GM18861 (cell line): Measurements from ENCODE around the gene VPS11.
"Not testable (repeated sequence)": the region's sequence is repeated elsewhere in the genome, so short reads cannot be mapped to it uniquely, and the experiment has no call there.

Experiments used
- ATAC-seq: cut with Tn5 transposase; IDR thresholded peaks from one replicate; pipeline ENCODE4 v1.9.1; 2021; ENCODE audit not compliant: unreplicated experiment

VPS11 gene

GRCh38 chr11:119034813-119035212 is 32.8 kb upstream of the VPS11 start:
- ATAC-seq: no peak

DNA sequence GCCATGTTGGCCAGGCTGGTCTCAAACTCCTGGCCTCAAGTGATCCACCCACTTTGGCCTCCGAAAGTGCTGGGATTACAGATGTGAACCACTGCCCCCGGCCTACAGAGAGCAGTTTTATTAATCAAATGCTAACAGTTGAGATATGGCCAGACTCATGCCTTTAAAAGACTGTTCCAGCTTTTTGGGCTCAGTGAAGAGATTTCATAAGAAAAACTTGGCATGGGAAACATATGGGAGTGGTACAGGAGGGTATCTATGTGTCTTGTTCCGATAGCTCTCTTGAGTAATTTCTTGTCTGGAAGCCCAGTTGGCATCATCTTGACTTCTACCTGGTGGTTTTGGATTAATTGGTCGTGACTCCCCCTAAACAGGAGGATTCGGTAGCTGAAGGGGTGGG is 28.7 kb upstream of the VPS11 start:
- no peak for ATAC-seq

DNA sequence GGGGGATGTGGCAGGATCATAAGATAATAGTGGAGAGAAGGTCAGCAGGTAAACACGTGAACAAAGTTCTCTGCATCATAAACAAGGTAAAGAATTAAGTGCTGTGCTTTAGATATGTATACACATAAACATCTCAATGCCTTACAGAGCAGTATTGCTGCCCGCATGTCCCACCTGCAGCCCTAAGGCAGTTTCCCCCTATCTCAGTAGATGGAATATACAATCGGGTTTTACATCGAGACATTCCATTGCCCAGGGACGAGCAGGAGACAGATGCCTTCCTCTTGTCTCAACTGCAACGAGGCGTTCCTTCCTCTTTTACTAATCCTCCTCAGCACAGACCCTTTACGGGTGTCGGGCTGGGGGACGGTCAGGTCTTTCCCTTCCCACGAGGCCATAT is 28.1 kb upstream of the VPS11 start:
- ATAC-seq: not testable (repeated sequence)

GRCh38 chr11:119041821-119042514 is 25.6 kb upstream of the VPS11 start:
- ATAC-seq: no peak

DNA sequence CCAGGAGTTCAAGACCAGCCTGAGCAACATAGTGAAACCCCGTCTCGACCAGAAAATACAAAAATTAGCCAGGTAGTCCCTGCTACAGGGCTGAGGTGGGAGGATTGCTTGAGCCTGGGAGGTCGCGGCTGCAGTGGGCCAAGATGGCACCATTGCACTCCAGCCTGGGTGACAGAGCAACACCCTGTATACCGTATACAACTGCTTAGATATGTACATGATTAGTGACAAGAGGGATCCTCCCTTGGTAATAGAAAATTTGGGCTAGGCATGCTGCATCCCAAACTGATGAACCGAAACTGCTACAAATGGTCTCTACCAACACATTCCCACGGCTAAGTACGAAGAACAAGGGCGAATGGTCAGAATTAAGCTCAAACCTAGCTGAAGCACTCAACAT is 24.7 kb upstream of the VPS11 start:
- no peak for ATAC-seq

- ATAC-seq: no peak
These were observed 22.9 kb upstream of the VPS11 start for GRCh38 chr11:119044708-119045107.

DNA sequence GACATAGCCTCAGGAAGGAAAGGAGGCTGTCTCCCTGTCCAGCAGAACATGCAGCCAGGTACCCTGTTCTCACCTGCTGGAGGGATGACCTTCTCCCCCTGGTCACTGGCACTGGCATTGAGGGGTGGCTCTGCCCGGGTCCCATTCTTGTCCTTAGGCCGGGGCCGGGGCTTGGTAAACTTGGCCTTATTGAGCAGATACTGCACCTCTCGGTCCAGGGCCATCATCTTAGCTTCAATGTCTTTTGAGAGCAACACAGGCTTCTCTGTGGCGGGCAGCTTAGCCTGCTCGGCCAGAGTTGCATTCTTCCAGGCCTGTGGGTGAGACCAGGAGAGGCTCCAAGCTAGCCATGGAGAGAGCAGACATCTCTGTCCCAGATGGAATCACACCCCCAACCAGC is 21.1 kb upstream of the VPS11 start:
- no peak for ATAC-seq

GRCh38 chr11:119047205-119047604 is 20.4 kb upstream of the VPS11 start:
- no peak for ATAC-seq

DNA sequence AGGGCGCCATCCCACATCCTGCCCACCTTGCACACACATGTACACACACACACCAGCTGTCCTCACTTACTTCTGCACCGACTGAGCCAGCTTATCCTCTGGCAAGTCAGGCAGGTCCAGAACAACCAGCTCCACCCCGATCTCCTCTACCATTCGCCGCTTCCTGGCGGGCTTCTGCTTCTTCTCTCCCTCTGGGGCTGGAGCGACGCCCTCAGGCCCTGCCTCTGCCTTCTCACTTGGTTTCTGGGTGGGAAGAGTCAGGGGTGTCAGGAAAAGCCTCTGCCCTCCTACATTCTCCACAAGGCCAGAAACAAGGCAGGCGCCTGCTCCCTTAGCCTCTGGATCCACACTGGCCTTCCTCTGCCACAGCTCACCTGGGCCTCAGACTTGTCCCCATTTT is 19.0 kb upstream of the VPS11 start:
- ATAC-seq: no peak

- ATAC-seq: no peak
These were observed 18.5 kb upstream of the VPS11 start for GRCh38 chr11:119049081-119049480.

- ATAC-seq: peak; percentile 46
These were observed 16.0 kb upstream of the VPS11 start for GRCh38 chr11:119051440-119052162.

DNA sequence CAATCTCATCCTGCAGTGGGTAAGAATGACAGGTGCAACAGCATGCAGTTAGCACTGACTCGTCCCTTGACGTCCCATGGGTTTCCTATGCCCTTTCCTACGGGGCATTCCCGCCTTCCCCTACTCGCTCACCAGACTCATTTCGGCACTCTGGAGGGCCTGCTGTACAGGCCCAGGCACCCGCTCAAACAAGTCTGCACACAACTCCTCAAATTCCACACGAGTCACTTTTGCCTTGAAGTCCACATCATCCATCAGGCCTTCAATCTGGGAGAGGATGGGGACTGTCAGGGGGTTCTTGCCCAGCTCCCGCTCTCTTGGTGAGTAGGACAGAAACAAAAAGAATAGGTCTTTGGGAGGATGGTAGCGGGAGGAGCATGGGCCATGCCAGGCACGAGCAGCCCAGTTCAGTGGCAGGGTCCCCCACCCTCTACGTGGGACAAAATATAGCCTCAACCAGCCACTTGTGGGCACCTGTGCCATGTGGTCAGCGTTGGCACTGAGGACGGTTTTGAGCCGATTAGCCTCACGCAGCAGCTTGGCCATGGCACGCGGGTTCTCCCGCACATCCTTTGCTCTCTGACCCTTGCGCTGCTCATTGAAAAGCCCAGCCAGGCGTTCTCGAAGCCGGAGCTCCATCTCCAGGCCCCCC is 15.3 kb upstream of the VPS11 start:
- no peak for ATAC-seq

- ATAC-seq: no peak
These were observed 13.2 kb upstream of the VPS11 start for GRCh38 chr11:119054418-119054817.

DNA sequence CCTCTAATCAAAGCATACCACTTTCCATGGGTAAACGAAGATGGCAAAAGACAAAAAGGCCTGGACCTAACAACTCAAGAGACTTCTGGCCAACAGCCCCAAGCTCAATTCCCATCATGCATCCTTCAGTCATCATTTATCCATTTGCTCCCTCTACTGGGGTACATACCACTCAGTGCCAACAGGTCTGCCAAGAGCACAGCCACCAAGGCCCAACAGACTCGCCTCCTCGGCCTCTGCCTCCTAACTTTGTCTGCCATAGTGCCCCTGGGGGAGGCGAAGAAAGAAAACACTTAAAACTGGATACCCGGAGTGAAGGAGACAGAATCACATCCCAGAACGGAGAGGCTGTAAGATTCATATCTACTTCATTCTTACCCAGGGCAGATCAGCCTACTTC is 11.7 kb upstream of the VPS11 start:
- no peak for ATAC-seq

- ATAC-seq: no peak
These were observed 11.1 kb upstream of the VPS11 start for GRCh38 chr11:119056421-119056999.

DNA sequence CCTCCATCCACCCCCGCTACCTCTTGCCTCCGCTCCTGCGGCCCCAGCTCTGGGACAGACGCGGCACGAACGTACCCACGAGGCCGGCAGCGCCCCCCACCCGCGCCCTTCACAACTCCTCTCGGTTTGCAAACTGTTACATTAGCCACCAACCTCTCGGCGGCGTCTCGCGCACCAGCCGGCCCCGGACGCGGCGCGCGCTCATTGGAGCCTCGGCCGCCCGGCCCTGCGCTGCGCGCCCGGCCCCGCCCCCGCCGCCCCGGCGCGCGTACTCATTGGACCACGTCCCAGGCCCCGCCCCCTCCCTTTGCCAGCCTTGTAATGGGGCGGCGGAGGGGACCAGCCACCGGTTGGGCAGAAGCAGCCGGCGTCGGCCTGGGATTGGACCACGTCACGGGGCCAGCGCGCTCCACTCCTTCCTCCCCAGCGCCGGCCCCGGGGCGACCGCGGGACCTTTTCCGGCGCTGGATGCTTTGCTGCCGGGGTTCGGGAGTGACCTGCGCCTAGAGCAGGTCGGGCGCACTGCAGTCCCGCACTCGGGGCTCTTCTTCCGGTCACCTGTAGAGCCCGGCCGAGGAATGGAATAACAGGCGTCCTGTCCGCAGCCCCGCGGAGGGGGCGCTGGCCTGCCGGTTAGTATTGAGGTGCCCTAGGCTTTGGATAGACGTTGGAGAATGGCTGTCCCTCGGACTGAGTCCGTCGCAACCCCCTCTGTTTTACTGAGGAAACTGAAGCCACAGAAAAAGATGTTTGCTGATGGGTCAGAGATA is 10.4 kb upstream of the VPS11 start, which contains the start of gene HYOU1:
Gene HYOU1, minus strand, starts transcription at position 206 of the 770 bp plus-strand sequence. CDS start 1,045 bp downstream, outside the sequence.
- ATAC-seq: peak; percentile 83

DNA sequence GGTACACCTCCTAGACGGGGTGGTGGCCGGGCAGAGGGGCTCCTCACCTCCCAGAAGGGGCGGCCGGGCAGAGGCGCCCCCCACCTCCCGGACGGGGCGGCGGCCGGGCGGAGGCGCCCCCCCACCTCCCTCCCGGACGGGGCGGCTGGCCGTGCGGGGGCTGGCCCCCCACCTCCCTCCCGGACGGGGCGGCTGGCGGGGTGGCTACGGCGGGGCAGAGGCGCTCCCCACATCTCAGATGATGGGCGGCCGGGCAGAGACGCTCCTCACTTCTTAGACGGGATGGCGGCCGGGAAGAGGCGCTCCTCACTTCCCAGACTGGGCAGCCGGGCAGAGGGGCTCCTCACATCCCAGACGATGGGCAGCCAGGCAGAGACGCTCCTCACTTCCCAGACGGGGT is 8.5 kb upstream of the VPS11 start:
- ATAC-seq: not testable (repeated sequence)

DNA sequence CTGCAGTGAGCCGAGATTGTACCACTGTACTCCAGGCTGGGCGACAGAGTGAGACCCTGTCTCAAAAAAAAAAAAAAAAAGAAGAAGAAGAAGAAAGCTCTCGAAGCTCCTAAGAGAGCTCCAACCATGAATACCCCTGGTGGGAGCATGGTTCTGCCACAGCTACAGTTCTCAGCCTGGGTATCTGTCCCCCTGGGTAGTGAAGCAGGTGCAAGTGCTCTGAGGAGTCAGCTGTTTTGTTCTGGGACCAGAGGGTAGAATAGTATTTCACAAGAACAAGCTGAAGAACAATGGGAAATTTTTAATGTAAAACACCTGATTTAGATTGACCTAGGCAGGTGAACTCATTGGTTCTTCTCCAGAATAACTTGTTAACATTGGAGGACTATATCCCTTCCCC is 6.4 kb upstream of the VPS11 start:
- no peak for ATAC-seq

DNA sequence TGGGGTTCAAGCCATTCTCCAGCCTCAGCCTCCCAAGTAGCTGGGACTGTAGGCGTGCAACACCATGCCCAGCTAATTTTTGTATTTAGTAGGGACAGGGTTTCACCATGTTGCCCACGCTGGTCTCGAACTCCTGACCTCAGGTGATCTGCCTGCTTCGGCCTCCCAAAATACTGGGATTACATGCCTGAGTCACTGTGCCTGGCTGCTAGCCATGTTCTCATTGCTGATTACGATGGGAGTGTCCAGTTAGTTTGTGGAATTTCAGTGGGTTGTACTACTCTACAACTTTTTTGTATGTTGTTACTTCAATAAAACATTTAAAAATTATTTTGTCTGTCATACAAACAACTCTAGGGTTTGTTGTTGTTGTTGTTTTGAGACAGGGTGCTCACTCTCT is 4.8 kb upstream of the VPS11 start:
- no peak for ATAC-seq

- ATAC-seq: no peak
These were observed 2.2 kb upstream of the VPS11 start for GRCh38 chr11:119065369-119065768.

- ATAC-seq: no peak
These were observed 10.2 kb downstream of the VPS11 start for GRCh38 chr11:119077839-119078238.
